ENCODE measurements around the gene DEPDC5.

DEPDC5 gene

DNA sequence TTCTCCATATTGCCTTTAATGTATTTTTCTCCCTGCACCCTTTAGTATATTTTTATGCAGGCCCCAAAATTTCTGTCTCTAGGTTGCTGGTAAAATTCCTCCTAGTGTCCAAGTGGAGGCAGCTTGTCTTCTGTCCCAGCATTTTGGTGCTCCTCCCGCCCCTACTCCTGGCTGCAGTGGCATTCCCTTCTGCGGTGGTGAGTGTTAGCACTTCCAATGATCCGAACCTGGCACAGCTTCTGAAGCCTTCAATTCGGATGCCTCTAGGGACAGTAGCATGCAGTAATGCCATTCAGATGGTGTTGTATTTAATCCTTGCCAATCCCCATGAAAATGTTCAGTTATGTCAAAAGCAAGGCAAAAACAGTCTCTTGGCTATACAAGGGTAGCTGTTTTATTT, 196.4 kb downstream of the DEPDC5 start:
- FAIRE-seq (no peak), DNase-seq (ENCODE audit: insufficient read length) (no peak)
- TF ChIP-seq POLR2AphosphoS5 (IDR thresholded peaks at IDR 0.05; ENCODE audit: low read depth, low read length) (no peak), POLR2A (IDR thresholded peaks at IDR 0.05; ENCODE audit: low read depth, low read length) (no peak; the same call in 1 of the 2 replicates), TAF1 (IDR thresholded peaks at IDR 0.05; ENCODE audit: borderline replicate concordance, low read depth, low read length) (no peak)

DNA sequence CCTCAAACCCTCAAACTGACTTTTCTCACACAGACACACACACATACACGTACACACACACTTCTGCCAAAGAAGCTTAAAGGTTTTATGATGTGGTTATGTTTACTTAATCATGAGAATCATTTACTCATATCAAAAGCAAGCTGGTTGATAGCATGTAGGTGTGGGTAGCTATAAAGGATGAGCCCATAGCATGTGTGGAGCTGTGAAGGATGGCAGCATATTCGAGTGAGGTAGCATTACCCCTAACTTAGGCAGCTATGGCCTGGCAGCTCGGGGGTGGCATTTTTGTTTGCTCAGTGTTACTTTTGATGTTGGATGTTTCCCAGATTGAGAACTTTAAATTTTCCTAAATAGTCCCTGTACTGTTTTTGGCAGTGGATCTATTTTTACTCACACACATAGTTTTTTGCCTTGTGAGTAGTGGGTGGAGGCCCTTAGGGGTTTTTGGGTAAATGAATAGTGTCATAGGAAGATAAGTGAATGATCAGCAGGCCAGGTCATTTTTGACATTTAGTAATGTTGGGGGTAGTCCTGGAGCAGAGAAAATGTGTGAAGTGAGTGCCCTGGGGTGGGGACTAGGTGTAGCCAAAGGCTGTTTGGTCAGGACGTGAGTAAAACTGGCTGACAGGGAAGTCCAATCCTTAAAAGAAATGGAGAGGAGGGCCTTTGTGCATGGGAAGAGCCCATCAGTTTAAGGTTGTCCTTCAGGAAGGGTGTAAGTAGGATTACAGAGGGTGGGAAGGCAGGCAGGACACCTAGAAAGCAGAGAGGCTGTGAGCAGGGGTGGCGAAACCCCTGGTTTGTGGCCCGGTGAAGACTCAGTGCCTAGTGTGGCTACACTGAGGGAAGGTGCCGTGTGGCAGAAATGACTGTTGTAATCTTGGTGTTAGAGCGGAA, 197.6 kb downstream of the DEPDC5 start:
- DNase-seq (ENCODE audit: insufficient read length) (no peak), FAIRE-seq (no peak)
- TF ChIP-seq POLR2A (IDR thresholded peaks at IDR 0.05; ENCODE audit: low read depth, low read length): 0 out of 2 replicates have a peak, but pooled peaks have one; percentile 38
- TF ChIP-seq POLR2AphosphoS5 (IDR thresholded peaks at IDR 0.05; ENCODE audit: low read depth, low read length): no peak; the same call in 1 of the 2 replicates

DNA sequence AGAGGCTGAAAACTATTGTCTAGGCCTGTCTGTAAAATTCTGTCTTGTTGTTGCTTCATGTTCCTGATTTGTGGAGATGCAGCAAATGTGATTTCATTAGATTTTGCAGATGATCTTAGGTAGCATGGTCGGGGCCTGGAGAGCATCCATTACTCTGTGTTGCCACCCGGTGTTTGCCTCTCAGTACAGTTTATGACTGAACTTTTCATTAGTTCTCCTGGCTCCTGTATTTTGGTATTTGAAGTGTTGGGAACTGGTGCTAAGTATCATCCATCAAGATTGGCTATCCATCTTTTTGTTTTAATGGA, 198.2 kb downstream of the DEPDC5 start:
- FAIRE-seq: no peak
- TF ChIP-seq POLR2AphosphoS5 (IDR thresholded peaks at IDR 0.05; ENCODE audit: low read depth, low read length): no peak
- TF ChIP-seq POLR2A (IDR thresholded peaks at IDR 0.05; ENCODE audit: low read depth, low read length): no peak
- TF ChIP-seq TAF1 (IDR thresholded peaks at IDR 0.05; ENCODE audit: borderline replicate concordance, low read depth, low read length): no peak
- no peak for DNase-seq (ENCODE audit: insufficient read length)

DNA sequence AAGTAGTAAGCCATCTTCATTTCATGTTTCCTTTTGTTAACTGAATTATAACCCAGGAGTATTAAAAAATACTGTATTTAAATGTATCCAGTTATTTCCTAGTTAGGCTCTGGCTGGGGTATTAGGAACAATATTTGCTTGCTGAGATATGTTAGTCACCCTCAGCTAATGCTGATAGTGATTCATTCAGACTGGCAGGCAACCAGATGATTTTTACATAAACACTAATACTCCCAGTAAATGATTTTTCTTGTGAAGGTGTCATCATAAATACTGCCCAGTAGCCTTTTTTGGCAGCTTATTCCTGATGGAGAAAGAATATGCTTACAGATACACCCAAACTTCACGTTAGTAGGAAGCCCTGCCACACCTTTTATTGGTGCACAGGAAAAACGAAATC, 198.7 kb downstream of the DEPDC5 start:
- FAIRE-seq (no peak), DNase-seq (ENCODE audit: insufficient read length) (no peak)
- no peak for TF ChIP-seq POLR2AphosphoS5 (IDR thresholded peaks at IDR 0.05; ENCODE audit: low read depth, low read length)
- TF ChIP-seq POLR2A (IDR thresholded peaks at IDR 0.05; ENCODE audit: low read depth, low read length): no peak
- no peak for TF ChIP-seq TAF1 (IDR thresholded peaks at IDR 0.05; ENCODE audit: borderline replicate concordance, low read depth, low read length)

DNA sequence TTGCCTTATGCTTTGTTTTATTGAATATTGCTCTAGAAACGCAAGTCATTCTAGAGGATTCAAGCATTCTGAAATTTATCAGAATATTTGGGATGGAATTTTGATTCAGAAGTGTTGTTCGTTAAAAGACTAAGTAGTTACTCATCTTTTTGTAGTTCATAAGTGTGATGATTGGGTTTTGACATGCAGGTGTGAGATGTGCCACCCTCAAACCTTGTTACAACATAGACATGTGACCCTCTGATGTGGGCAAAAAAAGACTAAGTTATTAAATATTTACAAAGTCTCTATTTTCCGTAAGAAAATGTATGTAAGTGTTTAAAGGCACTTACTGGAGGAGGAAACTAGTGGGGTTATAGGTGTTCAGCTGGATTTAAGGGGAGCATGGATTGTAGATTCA, 199.4 kb downstream of the DEPDC5 start:
- no peak for DNase-seq (ENCODE audit: insufficient read length)
- TF ChIP-seq POLR2A (IDR thresholded peaks at IDR 0.05; ENCODE audit: low read depth, low read length) (no peak), TAF1 (IDR thresholded peaks at IDR 0.05; ENCODE audit: borderline replicate concordance, low read depth, low read length) (no peak), POLR2AphosphoS5 (IDR thresholded peaks at IDR 0.05; ENCODE audit: low read depth, low read length) (no peak)
- FAIRE-seq: no peak

DNA sequence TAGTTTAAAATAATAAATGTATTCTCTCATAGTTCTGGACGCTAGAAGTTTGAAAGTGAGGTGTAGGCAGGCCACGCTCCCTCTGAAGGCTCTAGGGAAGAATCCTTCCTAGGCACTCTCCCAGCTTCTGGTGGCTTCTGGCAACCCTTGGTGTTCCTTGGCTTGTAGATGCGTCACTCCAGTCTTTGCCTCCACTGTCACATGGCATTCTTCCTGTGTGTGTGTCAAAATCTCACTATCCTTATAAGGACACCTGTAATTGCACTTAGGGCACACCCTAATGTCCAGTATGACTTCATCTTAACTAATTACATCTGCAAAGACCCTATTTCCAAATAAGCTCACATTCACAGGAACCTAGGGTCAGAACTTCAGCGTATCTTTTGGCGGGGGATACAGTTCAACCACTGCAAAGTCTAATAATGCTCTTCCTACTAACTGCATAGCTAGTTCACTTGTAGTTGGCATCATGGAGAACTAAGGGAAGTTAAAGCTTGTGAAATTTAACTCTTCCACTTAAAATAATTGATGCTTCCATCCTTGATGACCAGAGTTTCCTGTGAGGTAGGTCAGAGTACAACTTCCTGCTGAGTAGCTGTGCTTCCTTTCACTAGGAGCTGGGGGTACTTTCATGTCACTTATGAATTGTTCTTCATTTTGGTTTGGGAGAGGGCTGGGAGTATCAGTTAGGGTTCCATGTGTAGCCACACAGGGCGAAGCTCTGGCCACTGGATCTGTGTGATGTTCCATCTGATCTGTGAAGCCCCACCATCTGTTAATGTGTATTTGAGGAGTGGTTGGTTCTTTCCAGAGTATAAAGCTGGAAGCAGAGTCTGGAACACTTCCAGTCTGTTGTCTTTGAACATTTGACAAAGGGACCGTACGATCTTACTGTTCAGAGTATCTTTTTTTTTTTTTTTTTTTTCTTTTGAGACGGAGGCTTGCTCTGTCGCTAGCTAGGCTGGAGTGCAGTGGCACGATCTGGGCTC, 201.0 kb downstream of the DEPDC5 start:
- TF ChIP-seq TAF1 (IDR thresholded peaks at IDR 0.05; ENCODE audit: borderline replicate concordance, low read depth, low read length) (no peak), POLR2AphosphoS5 (IDR thresholded peaks at IDR 0.05; ENCODE audit: low read depth, low read length) (no peak), POLR2A (IDR thresholded peaks at IDR 0.05; ENCODE audit: low read depth, low read length) (no peak)
- no peak for FAIRE-seq
- DNase-seq (ENCODE audit: insufficient read length): no peak

DNA sequence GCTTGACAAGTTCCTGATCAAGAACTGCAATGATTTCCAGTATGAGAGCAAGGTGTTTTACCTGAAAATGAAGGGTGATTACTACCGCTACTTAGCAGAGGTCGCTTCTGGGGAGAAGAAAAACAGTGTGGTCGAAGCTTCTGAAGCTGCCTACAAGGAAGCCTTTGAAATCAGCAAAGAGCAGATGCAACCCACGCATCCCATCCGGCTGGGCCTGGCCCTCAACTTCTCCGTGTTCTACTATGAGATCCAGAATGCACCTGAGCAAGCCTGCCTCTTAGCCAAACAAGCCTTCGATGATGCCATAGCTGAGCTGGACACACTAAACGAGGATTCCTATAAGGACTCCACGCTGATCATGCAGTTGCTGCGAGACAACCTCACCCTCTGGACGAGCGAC, 202.5 kb downstream of the DEPDC5 start:
- FAIRE-seq: no peak
- no peak for TF ChIP-seq POLR2AphosphoS5 (IDR thresholded peaks at IDR 0.05; ENCODE audit: low read depth, low read length)
- no peak for TF ChIP-seq TAF1 (IDR thresholded peaks at IDR 0.05; ENCODE audit: borderline replicate concordance, low read depth, low read length)
- no peak for TF ChIP-seq POLR2A (IDR thresholded peaks at IDR 0.05; ENCODE audit: low read depth, low read length)
- DNase-seq (ENCODE audit: insufficient read length): no peak
